SKM-1 (cell line): ENCODE data around the gene LRTM2.
"Not testable (repeated sequence)": the region's sequence is repeated elsewhere in the genome, so short reads cannot be mapped to it uniquely, and the experiment has no call there.

Source experiments
- DNase-seq: peaks from one replicate; lab custom pipeline; 2025; ENCODE audit not compliant: unreplicated experiment; lab: John Stamatoyannopoulos, UW

LRTM2 gene

DNA sequence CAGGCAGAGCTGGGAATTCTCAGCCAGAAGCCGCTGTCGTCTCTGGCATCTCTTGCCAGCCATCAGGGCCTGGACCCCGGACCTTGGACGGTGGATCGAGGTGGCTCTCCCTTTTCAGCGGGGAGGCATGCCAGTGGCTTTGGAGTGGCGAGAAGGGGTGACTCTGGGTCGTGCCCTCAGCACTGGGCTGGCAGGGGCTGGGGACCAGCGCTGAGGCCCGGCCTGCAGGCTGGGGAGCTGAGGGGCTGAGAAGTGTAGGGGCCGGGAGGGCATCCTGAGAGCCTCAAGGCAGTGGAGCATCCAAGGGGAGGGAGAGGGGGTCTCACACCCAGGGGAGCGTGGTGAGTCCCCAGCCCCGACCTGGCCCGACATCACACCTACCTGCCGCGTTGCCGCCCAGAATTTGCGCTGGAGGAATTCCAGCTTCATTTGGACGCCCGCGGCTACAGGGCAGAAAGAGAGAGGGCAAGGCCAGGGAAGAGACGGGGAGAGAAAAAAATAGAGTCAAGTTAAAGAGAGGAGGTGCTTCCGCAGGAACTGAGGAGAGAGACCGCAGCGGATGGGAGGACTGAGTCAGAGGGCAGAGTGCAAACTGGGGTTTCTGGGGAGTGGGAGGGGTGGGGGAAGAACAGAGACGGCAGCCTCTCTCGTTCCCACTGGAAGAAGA, 9.0 kb upstream of the LRTM2 start:
- DNase-seq: peak; percentile 51

DNA sequence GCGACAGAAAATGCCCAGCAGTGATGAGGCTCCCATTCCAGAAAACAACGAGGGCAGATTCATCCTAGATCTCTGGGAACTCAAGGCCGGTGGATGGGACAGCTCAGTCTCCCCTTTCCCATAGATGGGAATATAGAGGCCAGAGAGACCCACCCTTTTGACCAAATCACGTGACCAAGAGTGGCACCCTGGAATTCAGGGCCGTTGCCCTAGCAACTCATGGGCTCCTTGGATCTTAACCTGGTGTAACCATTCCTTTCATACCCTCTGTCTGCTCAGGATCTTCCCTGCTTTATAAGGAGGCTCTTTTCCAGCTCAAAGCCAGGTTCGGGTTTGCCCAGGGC, 8.4 kb upstream of the LRTM2 start:
- DNase-seq: no peak

DNA sequence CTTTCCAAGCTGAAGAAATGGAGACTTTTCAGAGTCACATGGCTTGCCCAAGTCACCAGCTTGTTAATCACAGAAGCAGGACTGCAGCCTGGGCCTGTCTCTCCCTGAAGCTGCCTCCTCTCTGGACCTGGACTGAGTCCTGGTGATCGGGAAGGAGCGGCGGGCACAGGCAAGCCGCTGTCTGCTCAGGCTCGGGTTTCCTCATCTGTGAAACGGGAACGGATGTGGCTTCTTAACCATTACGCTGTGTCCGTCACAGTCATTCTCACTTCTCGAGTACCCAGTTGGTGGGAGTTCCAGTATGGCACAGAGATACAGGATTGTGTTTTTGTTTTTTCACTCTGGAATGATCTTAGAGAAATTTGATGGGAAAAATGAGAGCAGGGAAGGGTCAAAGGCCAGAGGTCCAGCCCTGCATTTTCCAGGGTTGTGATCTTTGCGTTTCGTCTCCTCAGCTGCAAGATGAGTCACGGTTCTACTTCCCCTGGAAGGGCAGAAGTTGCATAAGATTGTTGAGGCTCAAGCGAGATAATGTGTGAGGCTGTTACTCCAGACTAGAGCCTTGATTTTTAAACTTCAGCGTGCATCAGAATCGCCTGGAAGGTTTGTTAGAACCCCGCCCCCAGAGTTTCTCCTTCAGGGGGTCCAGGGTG, 7.6 kb upstream of the LRTM2 start:
- DNase-seq: peak; percentile 53

DNA sequence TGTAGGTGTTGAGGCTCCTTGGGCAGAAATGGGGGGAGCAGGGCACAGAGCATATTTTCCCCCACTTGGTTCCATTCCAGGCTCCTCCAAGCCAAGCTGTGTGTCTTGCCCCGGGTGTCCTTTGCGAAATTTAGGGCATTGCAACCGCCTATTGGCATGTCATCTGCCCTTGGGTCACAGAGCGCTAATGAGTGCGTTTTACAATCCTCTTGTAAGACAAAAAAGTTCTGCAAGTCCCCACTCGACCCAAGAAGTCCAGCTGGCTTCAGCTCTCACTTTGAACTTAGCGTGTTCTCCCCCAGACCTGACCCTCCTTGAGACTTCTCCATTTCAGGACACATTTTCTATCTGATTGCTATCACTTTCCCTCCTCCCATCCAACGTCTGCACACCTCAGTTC, 6.1 kb upstream of the LRTM2 start:
- DNase-seq: no peak

DNA sequence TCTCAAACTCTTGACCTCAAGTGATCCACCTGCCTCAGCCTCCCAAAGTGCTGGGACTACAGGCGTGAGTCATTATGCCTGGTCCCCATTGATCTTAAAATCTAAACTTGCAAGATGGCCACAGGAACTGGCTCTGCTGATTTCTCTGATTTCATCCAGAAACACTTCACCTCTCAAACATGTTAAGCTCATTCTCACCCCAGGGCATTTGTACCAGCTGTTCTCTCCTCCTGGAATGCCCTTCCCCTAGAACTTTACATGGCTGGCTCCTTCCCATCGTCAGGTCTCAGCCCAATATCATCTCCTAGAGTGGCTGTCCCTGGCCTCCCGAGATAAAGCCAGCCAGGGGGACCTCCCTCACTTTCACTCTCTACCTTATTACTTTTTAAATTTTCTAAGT, 5.3 kb upstream of the LRTM2 start:
- no peak for DNase-seq

DNA sequence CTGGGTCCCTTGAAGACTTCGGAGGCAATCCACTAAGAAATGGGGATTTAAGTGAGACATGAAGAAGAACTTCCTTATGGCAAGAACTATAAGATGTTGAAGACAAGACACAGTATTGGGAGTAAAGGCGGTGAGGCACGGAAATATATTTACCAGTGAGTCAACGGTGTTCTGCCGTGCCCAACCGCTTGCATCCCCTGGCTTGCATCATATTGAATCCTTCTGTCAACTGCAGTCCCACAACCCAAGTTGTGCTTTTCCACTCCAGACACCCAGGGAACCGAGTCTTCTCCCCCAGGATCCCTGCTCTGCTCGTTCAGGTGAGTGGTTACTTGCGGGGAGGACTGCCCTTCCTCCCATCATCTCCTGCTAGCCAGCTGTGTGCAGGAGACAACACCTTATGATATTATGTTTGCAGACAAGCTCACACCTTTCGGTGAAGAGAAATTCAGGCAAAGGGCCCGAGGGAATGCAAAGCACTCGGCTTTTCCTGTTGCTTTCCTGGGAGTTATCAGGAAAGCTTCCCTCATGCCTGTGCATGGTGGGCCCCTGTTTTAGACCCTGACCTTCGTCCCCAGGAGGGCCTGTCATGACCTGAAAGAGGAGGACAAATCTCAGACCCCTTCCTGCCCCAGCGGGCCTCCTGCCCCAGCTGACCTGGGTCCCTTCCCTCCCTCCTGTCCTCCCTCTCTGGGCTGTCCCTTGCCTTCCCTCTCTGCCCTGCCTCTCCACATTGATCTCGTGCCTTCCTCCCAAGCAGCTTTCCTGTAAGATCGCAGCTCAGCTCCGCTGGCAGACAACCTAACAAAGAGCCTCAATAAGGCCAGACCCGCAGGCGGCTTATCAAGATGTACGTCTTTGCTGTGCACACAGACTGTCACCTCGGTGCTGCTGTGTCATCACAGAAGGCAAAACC, 4.3 kb upstream of the LRTM2 start:
- no peak for DNase-seq

DNA sequence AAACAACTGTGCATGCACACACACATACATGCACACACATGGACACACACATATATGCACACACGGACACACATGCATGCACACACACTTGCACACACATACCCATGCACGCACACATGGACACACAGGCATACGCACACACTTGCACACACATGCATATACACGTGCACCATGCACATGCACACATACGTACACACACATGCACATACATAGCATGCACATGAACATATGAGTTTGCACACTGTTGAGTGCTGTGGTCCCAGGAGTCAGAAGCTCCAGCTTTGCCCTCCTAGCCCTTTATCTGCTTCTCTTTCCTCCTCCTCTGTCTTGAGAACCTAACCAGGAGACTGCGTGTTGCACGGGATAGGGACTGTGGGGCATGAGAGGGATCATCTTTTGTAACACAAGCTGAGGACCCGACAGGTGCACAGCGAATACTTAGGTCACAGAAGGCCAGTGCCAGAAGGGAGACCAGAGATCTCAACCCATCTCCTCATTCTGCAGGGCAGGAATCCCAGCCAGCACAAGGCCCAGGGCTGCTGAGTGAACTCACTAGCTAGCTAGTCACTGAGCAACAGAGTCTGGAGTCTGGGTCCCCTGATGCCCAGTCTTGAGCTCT, 3.5 kb upstream of the LRTM2 start:
- no peak for DNase-seq

DNA sequence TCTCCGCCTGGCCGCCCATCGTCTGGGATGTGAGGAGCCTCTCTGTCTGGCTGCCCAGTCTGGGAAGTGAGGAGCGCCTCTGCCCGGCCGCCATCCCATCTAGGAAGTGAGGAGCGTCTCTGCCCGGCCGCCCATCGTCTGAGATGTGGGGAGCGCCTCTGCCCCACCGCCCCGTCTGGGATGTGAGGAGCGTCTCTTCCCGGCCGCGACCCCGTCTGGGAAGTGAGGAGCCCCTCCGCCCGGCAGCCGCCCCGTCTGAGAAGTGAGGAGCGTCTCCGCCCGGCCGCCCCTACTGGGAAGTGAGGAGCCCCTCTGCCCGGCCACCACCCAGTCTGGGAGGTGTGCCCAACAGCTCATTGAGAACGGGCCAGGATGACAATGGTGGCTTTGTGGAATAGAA, 2.4 kb upstream of the LRTM2 start:
- DNase-seq: not testable (repeated sequence)

DNA sequence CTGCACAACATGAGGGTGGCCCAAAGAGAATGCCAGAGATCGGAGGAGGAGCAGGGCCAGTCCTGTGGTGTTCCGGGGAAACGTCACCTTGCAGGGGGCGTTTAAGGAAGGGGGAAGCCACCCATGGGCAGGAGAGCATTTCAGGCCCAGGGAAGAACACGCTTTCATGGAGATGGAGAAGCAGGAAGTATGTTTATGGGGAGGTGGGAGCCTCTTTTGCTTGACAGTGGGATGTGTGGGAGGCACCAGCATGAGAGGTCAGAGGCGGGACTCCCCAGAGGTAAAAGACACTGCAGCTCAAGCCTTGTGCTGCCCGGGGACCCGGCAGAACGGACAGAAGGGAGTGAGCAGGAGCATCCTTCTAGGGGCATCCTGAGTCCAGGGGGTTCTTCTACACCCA, 1.3 kb upstream of the LRTM2 start:
- DNase-seq: no peak

DNA sequence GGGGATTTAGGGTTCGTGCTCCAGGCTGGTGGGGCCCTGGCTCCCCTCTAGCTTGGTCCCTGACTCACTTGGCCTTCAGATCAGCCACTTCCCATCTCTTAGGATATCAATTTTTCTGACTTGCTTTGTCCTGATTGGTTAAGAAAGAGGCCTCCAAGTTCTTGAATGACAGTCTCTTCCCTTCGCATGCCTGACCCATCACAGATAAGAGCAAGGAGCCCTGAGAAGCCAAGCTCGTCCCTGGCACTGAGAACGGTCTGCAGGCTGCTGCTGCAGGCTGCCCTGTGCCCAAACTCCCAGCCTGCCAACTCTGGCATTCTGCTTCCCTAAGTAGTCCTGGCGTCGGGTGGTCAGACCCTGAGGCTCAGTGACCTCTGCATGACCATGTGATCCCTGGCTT, 794 bp upstream of the LRTM2 start:
- no peak for DNase-seq

DNA sequence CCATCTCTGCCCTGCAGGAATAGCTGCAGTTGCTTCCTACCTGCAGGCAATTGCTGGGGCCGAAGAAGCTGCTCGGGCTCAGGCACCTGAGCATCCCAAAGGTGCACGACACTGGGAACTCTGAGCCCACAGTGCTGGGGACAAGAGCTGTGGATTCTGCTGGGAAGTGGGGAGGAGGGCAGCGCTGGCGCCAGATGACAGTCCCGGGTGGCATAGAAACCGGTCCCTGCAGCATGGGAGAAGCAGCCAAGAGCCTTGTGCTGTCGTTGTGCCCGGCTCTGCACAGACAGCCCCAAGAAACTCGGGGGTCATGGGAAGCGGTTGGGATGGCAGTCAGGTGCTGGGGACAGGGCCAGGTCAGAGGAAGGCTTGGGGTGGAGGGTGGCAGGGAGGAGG, 529 bp downstream of the LRTM2 start:
- no peak for DNase-seq

DNA sequence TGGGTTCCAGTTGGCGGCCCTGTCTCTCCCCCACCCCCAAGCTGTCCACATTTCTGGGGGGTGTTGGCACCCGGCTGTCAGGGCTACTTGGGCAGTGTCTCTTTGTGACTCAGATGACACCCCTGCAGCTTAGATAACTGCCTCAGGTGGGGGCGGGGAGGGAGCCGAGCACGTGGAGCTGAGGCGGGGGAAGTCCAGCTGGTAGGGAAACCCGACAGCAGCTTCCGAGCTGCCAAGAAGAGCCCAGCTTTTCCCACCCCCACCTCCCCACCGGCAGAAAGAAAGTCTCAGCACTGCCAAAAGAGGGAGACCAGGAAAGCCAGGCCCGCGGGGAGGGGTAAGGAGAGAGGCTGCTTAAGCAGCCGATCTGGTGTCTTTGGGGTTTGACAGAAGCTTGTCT, 1.4 kb downstream of the LRTM2 start:
- DNase-seq: no peak

DNA sequence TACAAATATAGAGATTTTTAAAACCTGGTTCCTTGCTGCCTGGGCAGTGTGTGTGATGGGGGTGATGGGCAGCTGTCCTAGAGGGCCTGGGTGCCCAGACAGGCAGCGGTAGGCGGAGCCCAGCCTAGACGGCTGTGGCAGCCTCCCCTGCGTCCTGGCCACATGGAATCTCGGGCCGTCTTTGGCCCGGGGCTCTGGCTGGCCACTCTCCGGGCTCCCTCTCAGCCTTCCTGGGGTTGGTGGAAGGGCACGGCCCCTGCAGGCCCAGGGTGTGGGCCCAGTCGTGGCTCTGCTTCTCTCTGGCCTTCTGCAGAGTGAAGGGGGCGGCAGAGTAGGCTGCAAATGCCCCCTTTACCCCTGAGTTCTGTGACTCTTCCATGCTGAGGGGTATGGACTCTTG, 2.3 kb downstream of the LRTM2 start:
- no peak for DNase-seq

DNA sequence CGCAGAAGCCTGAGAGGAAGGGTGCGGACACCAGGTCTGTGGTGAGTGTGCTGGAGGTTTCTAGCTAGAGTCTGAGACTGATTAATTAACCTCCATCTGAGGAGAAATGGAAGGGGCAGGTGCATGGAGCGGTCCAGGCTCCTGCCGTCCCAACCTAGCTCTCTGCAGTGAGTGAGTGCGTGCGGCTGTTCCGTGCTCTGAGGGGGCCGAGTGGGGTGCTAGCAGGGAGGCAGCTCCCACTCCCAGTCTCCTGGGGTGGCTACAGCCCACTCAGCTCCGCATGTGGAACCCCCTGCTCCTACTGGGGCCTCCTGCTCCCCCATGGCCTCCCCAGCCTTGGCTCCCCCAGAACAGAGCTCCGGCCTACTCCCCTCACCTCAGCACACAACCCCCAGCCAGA, 2.9 kb downstream of the LRTM2 start:
- DNase-seq: no peak

DNA sequence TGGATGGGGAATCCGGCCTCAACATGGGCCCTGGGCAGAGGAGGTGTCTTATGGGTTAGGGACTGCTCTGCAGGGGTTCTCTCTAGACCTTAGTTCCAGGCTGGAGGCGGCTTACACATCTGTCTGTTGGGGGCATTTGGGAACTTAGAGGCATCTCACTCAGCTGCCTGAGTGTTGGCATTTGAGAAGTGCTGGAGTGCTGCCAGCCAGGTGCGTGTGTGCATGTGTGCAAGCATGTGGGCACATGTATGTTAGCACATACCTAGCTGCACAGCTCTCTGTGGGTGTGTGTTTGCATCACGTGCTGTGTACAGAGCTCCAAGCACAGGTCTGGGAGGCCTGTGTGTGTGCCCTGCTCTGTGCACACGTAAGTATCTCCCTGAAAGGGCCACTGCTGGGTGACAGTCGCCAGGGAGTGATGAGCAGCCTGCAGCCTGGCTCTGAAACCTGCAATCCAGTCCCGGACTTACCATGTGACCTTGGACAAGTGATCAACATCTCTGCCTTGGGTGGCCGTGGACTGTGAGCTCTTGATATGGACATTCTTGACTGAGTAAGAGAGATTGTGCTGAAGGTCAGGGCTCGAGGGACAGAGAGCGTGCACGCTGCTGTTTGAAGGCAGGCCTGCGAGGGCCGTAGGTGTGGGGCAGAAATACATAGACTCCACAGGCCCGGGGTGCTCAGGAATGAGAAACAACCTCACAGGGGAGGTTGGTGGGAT, 5.2 kb downstream of the LRTM2 start:
- no peak for DNase-seq

DNA sequence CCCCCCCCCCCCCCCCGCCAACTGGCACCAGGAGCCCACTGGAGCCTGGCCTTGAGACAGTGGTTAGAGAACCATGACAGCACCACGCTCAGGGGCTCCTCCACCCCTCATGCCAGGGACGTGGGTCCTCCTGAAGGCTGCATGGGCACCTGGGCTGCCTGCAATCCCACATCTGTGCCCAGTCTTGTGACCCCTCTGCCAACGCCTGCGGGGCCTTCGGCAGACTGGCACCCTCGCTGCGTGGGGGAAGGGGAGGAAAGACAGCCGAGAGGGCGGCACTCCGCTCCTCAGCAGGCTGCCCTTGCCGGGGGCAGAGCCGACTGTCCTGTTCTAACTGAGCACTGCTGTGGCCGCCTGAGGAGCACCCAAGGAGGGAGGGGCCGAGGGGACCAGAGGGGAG, 6.0 kb downstream of the LRTM2 start:
- no peak for DNase-seq

DNA sequence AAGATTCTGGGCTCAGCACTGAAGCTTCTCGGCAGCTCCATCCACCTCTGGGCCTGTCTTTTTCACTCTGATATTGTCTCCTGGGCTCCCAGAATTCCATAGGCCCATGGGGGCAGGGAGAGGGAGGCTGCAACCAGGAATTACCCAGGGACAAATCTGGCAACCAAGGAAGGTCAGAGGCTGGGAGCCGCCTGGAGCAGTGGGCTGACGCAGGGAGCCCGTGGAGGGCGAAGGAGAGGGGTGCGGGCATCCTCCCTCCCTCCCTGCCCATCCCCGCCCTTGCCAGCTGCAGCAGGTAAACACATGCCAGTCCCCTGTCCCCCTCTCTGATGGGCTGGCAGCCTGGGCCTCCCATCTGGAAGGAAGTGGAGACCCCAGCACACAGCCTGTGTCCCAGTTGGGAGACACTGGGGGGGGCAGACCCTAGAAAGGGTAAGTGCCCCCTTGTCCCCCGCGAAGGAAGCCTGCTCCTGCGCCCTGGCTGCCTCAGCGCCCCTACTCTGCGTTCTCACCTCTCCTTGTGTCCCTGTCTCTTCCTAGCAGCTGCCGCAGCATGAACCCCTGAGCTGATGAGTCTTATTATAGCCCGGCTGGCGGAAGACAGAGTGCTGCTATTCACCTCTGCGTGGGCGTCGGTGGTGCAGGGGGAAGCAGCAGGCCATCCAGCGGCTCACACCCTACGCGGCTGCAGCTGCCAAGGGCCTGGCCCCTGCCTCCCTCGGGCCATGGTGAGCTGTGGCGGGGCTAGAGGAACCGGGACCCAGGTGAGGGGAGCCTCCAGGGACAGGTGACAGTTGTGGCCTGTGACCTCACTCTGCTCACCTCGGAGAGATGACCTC, 6.7 kb downstream of the LRTM2 start:
- DNase-seq: no peak

DNA sequence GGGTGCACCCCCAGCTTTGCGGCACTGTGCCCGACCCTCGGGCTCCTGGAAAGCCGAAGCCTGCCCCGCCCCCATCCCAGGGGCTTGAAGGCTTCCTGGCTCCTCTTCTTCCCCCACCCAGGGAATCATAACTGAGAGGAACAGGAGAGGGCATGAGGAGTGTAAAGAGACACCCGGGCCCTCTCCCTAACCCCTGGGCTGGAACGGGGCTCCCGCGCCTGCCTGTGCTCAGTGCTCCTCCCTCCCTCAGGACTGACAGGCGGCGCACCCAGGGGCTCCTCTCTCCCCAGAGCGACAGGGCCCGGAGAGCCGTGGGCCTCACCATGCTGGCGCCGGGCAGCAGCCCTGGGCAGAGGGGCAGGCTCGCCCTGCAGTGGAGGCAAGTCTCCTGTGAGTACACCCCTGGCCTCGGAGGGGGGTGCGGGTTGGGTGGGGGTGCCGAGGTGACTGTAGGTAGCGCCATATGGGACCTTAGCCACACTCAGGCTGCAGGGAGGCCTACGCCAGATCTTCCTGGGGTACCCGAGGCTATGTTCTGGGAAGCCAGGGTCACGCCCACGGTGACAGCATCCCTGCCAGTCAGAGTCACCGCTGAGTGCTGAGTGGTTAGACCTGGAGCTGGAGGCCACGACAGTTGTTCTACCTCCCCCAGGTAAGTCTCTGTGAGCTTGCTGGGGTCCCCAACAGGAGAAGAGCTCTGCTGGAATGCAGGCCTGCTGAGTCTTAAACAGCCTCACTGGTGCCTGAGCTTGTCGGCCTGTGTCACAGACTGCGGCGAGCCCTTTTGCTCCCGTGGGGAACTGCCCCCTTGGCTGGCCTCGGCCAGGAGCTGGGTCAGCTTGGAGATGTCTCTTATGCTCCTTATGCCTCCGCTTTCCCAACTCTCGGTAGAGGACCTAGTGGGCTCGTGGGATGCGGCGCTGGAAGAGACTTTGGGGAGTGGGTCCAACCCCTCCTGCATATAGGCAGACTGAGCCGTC, 7.8 kb downstream of the LRTM2 start:
- DNase-seq: no peak

DNA sequence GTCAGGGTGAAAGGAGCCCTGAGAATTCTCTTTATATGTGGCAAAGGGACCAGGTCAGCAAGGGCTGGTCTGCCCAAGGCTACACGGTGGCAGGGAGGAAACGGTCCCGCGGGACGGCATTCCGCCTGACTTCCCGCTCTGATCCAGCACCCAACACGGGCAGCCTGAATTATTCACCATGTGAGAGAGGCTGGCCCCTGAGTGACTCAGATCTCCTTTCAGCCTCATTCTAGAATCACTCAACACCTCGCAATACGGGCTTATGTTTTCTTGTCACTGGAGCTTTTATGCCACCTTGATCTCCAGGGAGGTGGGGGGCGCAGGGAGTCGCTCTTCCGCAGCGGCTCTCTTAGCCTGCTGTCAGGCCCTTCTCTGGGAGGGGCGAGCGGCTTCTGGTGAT, 8.5 kb downstream of the LRTM2 start:
- no peak for DNase-seq
